ENCODE results near the gene TMEM207.
A peak's percentile ranks its signal among the peaks of the same experiment; 100 is the strongest.
"Not testable (repeated sequence)": the region's sequence is repeated elsewhere in the genome, so short reads cannot be mapped to it uniquely, and the experiment has no call there.

Gene TMEM207

GRCh38 chr3:190449801-190450200 is at the start of gene TMEM207:
TSS of gene TMEM207 (minus strand) at chr3:190449901. CDS start at chr3:190449809, 92 bp downstream.
- no peak for DNase-seq

- no peak for DNase-seq
Observed at GRCh38 chr3:190499122-190499521, 49.4 kb upstream of the TMEM207 start.

- no peak for DNase-seq
Observed at GRCh38 chr3:190498293-190498692, 48.6 kb upstream of the TMEM207 start.

- no peak for DNase-seq
Observed at GRCh38 chr3:190497811-190498210, 48.1 kb upstream of the TMEM207 start.

- DNase-seq: no peak
Observed at GRCh38 chr3:190496859-190497258, 47.2 kb upstream of the TMEM207 start.

- DNase-seq: no peak
Observed at GRCh38 chr3:190495796-190496195, 46.1 kb upstream of the TMEM207 start.

GRCh38 chr3:190495354-190495753 is 45.7 kb upstream of the TMEM207 start:
- DNase-seq: no peak

- DNase-seq: no peak
Observed at GRCh38 chr3:190494907-190495306, 45.2 kb upstream of the TMEM207 start.

GRCh38 chr3:190492966-190493365 is 43.3 kb upstream of the TMEM207 start:
- DNase-seq: no peak

GRCh38 chr3:190492129-190492528 is 42.4 kb upstream of the TMEM207 start:
- DNase-seq: no peak

- no peak for DNase-seq
Observed at GRCh38 chr3:190491533-190492054, 41.9 kb upstream of the TMEM207 start.

GRCh38 chr3:190486908-190487607 is 37.4 kb upstream of the TMEM207 start:
- DNase-seq: no peak

GRCh38 chr3:190486533-190486864 is 36.8 kb upstream of the TMEM207 start:
- no peak for DNase-seq

- peak; percentile 6 for DNase-seq
Observed at GRCh38 chr3:190485830-190486532, 36.3 kb upstream of the TMEM207 start.

- DNase-seq: peak; percentile 13
Observed at GRCh38 chr3:190481779-190482178, 32.1 kb upstream of the TMEM207 start.

- DNase-seq: not testable (repeated sequence)
Observed at GRCh38 chr3:190473261-190473660, 23.6 kb upstream of the TMEM207 start.

GRCh38 chr3:190467922-190468321 is 18.2 kb upstream of the TMEM207 start:
- DNase-seq: no peak

GRCh38 chr3:190458040-190458439 is 8.3 kb upstream of the TMEM207 start:
- DNase-seq: peak; percentile 30

- no peak for DNase-seq
Observed at GRCh38 chr3:190456770-190457169, 7.1 kb upstream of the TMEM207 start.

- DNase-seq: no peak
Observed at GRCh38 chr3:190455828-190456227, 6.1 kb upstream of the TMEM207 start.

- no peak for DNase-seq
Observed at GRCh38 chr3:190448256-190448655, 1.4 kb downstream of the TMEM207 start.

GRCh38 chr3:190446573-190447279 is 3.0 kb downstream of the TMEM207 start:
- no peak for DNase-seq

- DNase-seq: peak; percentile 67
Observed at GRCh38 chr3:190444576-190445145, 5.0 kb downstream of the TMEM207 start.

Measured in fibroblast of upper back skin (primary cell).